ENCODE data around the gene HECTD3.

DNA sequence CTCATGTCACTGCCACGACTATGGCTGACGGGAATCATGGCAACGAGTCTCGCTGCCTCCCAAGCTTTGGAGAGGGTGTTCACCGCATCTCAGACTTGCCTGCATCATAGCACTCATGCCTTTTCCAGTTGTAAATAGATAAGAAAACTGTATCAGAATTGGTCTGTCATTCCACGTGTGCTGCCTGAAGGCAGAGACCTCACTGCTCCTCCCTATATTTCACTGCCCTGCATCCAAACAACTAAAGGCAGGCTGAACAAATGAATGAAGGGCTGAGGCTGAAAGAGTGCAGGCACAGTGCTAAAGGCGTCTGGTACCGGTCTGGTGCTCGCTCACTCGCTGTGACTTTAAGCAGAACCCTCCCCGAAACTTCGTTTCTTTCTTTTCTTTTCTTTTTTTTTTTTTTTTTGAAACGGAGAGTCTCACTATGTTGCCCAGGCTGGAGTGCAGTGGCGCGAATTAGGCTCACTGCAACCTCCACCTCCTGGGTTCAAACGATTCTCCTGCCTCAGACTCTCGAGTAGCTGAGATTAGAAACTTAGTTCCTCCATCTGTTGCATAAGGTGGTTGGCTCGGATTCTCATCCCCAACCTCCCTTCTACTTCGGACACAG lies 25.3 kb downstream of the HECTD3 start:
- TF ChIP-seq, protein P1, sequence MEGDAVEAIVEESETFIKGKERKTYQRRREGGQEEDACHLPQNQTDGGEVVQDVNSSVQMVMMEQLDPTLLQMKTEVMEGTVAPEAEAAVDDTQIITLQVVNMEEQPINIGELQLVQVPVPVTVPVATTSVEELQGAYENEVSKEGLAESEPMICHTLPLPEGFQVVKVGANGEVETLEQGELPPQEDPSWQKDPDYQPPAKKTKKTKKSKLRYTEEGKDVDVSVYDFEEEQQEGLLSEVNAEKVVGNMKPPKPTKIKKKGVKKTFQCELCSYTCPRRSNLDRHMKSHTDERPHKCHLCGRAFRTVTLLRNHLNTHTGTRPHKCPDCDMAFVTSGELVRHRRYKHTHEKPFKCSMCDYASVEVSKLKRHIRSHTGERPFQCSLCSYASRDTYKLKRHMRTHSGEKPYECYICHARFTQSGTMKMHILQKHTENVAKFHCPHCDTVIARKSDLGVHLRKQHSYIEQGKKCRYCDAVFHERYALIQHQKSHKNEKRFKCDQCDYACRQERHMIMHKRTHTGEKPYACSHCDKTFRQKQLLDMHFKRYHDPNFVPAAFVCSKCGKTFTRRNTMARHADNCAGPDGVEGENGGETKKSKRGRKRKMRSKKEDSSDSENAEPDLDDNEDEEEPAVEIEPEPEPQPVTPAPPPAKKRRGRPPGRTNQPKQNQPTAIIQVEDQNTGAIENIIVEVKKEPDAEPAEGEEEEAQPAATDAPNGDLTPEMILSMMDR (IDR thresholded peaks at IDR 0.05; ENCODE audit: low read depth, low read length): no peak
- no peak for TF ChIP-seq EZH2phosphoT487 (IDR thresholded peaks at IDR 0.05; ENCODE audit: low read depth)
